HEK293 (cell line): ENCODE results near the gene RYR2.

Experiments
- CTCF ChIA-PET: fragments of 350-600 bp; formaldehyde crosslinking; extraction: SDS; loops from one replicate; lab custom pipeline; 2021; ENCODE audit warnings: antibody characterized with exemption; lab: Yijun Ruan, JAX
- POLR2A ChIA-PET: fragments of 300-600 bp; formaldehyde crosslinking; extraction: SDS; loops from one replicate; lab custom pipeline; 2020; ENCODE audit warnings: antibody characterized with exemption, inconsistent platforms; lab: Yijun Ruan, JAX
- H3K27ac ChIP-seq: fragments of 200-500 bp; sonication (Bioruptor generic); 2 replicates; pipeline ENCODE4 v1.5.1; 2014; ENCODE audit warnings: low read depth, low read length, control low read depth, inconsistent platforms; ENCODE audit errors: extremely low read depth
- H3K36me3 ChIP-seq, 2 experiments: fragments of 200-500 bp in 1 of 2; sonication (Bioruptor generic) in 1 of 2; 1 replicate in 1 of 2; 2 replicates in 1 of 2; pipeline ENCODE4 v1.5.1; 2014 to 2017; ENCODE audit warnings: inconsistent platforms in 2 of 2, low read length in 2 of 2; ENCODE audit not compliant: control insufficient read depth in 2 of 2, insufficient read depth in 1 of 2
- H3K4me1 ChIP-seq: fragments of 200-500 bp; sonication (Bioruptor generic); 2 replicates; pipeline ENCODE4 v1.5.1; 2014; ENCODE audit warnings: mild to moderate bottlenecking, low read length, inconsistent platforms; ENCODE audit not compliant: control insufficient read depth, insufficient read depth
- H3K4me3 ChIP-seq: 2 replicates; pipeline ENCODE4 v1.5.1; 2011; ENCODE audit warnings: low read depth, mild to moderate bottlenecking, control low read depth, low read length, moderate library complexity
- H3K9me3 ChIP-seq: fragments of 200-500 bp; sonication (Bioruptor generic); 2 replicates; pipeline ENCODE4 v1.5.1; 2014; ENCODE audit warnings: low read depth, low read length, inconsistent platforms; ENCODE audit not compliant: control insufficient read depth, insufficient read depth
- BCL11A ChIP-seq: fragments of 450-650 bp; formaldehyde crosslinking; IDR thresholded peaks from 2 replicates; pipeline ENCODE4 v1.5.1; 2016; ENCODE audit warnings: low read depth, missing biosample characterization, missing genetic modification characterization
- BCL11B ChIP-seq: fragments of 450-650 bp; formaldehyde crosslinking; IDR thresholded peaks from 2 replicates; pipeline ENCODE4 v1.5.1; 2016; ENCODE audit warnings: low read depth, missing biosample characterization, missing genetic modification characterization
- GLI2 ChIP-seq: fragments of 450-650 bp; formaldehyde crosslinking; IDR thresholded peaks from 2 replicates; pipeline ENCODE4; 2017; ENCODE audit warnings: missing biosample characterization, missing genetic modification characterization, low read depth, borderline replicate concordance
- GLI4 ChIP-seq: fragments of 450-650 bp; formaldehyde crosslinking; IDR thresholded peaks from 2 replicates; pipeline ENCODE4 v1.5.1; 2016; ENCODE audit warnings: missing biosample characterization, missing genetic modification characterization
- ZBTB17 ChIP-seq: fragments of 450-650 bp; formaldehyde crosslinking; IDR thresholded peaks from 2 replicates; pipeline ENCODE4 v1.5.1; 2016; ENCODE audit warnings: missing biosample characterization, missing genetic modification characterization
- ZBTB48 ChIP-seq: fragments of 450-650 bp; formaldehyde crosslinking; IDR thresholded peaks from 2 replicates; pipeline ENCODE4 v1.5.1; 2016; ENCODE audit warnings: missing biosample characterization, missing genetic modification characterization
- ZNF366 ChIP-seq: fragments of 450-650 bp; formaldehyde crosslinking; conservative IDR thresholded peaks from 2 replicates; pipeline ENCODE4 v1.5.1; 2016; ENCODE audit warnings: missing biosample characterization, missing genetic modification characterization
- ZNF521 ChIP-seq: fragments of 450-650 bp; formaldehyde crosslinking; IDR thresholded peaks from 2 replicates; pipeline ENCODE4 v1.5.1; 2017; ENCODE audit warnings: missing biosample characterization, mild to moderate bottlenecking, missing genetic modification characterization
- ZNF560 ChIP-seq: fragments of 450-650 bp; formaldehyde crosslinking; IDR thresholded peaks from 2 replicates; pipeline ENCODE4 v1.5.1; 2017; ENCODE audit warnings: missing biosample characterization, missing genetic modification characterization, borderline replicate concordance
- ZSCAN30 ChIP-seq: fragments of 450-650 bp; IDR thresholded peaks from 2 replicates; pipeline ENCODE4 v1.5.1; 2018; ENCODE audit warnings: missing biosample characterization, mild to moderate bottlenecking, missing genetic modification characterization, moderate library complexity
- ZXDB ChIP-seq: fragments of 450-650 bp; formaldehyde crosslinking; IDR thresholded peaks from 2 replicates; pipeline ENCODE4 v1.5.1; 2016; ENCODE audit warnings: missing biosample characterization, missing genetic modification characterization
- TF ChIP-seq, protein P1 (sequence below): fragments of 450-650 bp; formaldehyde crosslinking; IDR thresholded peaks from 2 replicates; pipeline ENCODE4 v1.5.1; 2017; ENCODE audit warnings: missing biosample characterization, missing genetic modification characterization
- TF ChIP-seq, protein P2 (sequence below): IDR thresholded peaks from 2 replicates; pipeline ENCODE4 v1.6.1; 2011; ENCODE audit warnings: mild to moderate bottlenecking, low read depth, low read length, borderline replicate concordance
- TF ChIP-seq, protein P3 (sequence below): fragments of 450-650 bp; IDR thresholded peaks from 2 replicates; pipeline ENCODE4 v1.5.1; 2018; ENCODE audit warnings: missing biosample characterization, mild to moderate bottlenecking, missing genetic modification characterization
- TF ChIP-seq, protein P4 (sequence below): fragments of 450-650 bp; formaldehyde crosslinking; IDR thresholded peaks from 2 replicates; pipeline ENCODE4 v1.5.1; 2016; ENCODE audit warnings: missing biosample characterization, missing genetic modification characterization

The RYR2 gene

DNA sequence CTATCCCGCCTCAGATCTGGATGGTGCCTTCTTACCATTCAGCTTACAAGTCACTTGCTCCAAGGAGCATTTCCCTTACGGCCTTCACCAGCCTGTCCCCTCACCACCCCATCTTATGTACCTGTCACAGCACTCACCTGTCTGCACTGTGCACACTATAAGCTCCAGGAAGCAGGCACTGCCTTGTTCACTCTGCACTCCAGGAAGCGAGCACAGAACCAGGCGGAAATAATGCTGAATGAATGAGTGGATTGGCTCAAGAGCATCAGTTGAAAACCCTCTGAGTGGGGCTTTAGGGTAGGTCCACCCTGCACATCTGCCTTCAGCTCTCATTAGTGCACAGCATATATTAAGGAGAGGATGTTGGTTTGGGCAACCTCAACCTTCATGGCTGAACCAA is 8.9 kb upstream of the RYR2 start:
- no peaks in the 10 kb centered on the region for H3K9me3 ChIP-seq
- CTCF ChIA-PET = interaction anchor here (0.5 to 1.8 kb wide), 5 partner anchors 9 to 1618 kb away, joined by 3 to 4 read pairs (median 3); partner anchors contain the start of gene RYR2
- peaks cover 10% of the 10 kb centered on the region; the same call in 1 of the 2 replicates for H3K4me1 ChIP-seq
- no peaks in the 10 kb centered on the region for H3K36me3 ChIP-seq
- no peak overlapping the region for H3K4me3 ChIP-seq
- POLR2A ChIA-PET = interaction anchor here (3.3 kb wide), 1 partner anchor 10 kb away, joined by 28 read pairs; the partner anchor contains the start of gene RYR2
- TF ChIP-seq GLI2 (tag by site-specific recombination) = no peak
- peak; percentile 66; the same call in 1 of the 2 replicates for TF ChIP-seq ZBTB17
- H3K27ac ChIP-seq = no peak overlapping the region

DNA sequence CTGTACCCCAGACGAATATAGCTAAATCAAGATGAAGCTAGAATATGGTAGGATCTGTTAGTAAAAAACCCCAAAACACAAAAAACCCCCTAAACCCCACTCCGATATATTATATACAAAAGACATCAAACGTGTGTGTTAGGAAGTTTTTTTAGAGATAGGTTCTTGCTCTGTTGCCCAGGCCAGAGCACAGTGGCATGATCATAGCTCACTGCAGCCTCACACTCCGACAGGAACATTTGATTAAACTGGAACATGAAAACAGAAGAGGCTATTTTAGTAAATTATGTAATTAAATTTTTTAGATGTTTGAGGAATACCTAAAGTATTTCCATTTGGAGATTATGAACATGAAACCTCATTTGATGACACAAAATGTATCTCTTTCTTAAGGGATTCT is 8.2 kb upstream of the RYR2 start:
- Histone ChIP-seq H3K27ac (no peak overlapping the region), H3K4me1 (peaks cover 10% of the 10 kb centered on the region; the same call in 1 of the 2 replicates), H3K4me3 (no peak overlapping the region), H3K36me3 (no peaks in the 10 kb centered on the region), H3K9me3 (no peaks in the 10 kb centered on the region)
- CTCF ChIA-PET = interaction anchor here (0.7 to 1.8 kb wide), 4 partner anchors 8 to 90 kb away, joined by 3 to 5 read pairs (median 4); partner anchors contain the start of gene RYR2
- no peak for TF ChIP-seq ZSCAN30
- TF ChIP-seq, protein P1, sequence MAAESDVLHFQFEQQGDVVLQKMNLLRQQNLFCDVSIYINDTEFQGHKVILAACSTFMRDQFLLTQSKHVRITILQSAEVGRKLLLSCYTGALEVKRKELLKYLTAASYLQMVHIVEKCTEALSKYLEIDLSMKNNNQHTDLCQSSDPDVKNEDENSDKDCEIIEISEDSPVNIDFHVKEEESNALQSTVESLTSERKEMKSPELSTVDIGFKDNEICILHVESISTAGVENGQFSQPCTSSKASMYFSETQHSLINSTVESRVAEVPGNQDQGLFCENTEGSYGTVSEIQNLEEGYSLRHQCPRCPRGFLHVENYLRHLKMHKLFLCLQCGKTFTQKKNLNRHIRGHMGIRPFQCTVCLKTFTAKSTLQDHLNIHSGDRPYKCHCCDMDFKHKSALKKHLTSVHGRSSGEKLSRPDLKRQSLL (tag by site-specific recombination) = no peak
- TF ChIP-seq BCL11A (tag by site-specific recombination) = no peak
- no peak for TF ChIP-seq ZBTB48 (tag by site-specific recombination)
- no peak for TF ChIP-seq ZNF560 (tag by site-specific recombination)
- TF ChIP-seq ZXDB = no peak
- TF ChIP-seq, protein P2, sequence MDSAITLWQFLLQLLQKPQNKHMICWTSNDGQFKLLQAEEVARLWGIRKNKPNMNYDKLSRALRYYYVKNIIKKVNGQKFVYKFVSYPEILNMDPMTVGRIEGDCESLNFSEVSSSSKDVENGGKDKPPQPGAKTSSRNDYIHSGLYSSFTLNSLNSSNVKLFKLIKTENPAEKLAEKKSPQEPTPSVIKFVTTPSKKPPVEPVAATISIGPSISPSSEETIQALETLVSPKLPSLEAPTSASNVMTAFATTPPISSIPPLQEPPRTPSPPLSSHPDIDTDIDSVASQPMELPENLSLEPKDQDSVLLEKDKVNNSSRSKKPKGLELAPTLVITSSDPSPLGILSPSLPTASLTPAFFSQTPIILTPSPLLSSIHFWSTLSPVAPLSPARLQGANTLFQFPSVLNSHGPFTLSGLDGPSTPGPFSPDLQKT = no peak
- TF ChIP-seq, protein P3, sequence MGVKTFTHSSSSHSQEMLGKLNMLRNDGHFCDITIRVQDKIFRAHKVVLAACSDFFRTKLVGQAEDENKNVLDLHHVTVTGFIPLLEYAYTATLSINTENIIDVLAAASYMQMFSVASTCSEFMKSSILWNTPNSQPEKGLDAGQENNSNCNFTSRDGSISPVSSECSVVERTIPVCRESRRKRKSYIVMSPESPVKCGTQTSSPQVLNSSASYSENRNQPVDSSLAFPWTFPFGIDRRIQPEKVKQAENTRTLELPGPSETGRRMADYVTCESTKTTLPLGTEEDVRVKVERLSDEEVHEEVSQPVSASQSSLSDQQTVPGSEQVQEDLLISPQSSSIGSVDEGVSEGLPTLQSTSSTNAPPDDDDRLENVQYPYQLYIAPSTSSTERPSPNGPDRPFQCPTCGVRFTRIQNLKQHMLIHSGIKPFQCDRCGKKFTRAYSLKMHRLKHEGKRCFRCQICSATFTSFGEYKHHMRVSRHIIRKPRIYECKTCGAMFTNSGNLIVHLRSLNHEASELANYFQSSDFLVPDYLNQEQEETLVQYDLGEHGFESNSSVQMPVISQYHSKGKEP = no peak
- no peak for TF ChIP-seq ZNF521 (tag by site-specific recombination)
- TF ChIP-seq GLI4 = no peak
- TF ChIP-seq, protein P4, sequence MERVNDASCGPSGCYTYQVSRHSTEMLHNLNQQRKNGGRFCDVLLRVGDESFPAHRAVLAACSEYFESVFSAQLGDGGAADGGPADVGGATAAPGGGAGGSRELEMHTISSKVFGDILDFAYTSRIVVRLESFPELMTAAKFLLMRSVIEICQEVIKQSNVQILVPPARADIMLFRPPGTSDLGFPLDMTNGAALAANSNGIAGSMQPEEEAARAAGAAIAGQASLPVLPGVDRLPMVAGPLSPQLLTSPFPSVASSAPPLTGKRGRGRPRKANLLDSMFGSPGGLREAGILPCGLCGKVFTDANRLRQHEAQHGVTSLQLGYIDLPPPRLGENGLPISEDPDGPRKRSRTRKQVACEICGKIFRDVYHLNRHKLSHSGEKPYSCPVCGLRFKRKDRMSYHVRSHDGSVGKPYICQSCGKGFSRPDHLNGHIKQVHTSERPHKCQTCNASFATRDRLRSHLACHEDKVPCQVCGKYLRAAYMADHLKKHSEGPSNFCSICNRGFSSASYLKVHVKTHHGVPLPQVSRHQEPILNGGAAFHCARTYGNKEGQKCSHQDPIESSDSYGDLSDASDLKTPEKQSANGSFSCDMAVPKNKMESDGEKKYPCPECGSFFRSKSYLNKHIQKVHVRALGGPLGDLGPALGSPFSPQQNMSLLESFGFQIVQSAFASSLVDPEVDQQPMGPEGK (tag by site-specific recombination) = no peak
- POLR2A ChIA-PET = interaction anchor here (3.3 kb wide), 1 partner anchor 9 kb away, joined by 28 read pairs; the partner anchor contains the start of gene RYR2

DNA sequence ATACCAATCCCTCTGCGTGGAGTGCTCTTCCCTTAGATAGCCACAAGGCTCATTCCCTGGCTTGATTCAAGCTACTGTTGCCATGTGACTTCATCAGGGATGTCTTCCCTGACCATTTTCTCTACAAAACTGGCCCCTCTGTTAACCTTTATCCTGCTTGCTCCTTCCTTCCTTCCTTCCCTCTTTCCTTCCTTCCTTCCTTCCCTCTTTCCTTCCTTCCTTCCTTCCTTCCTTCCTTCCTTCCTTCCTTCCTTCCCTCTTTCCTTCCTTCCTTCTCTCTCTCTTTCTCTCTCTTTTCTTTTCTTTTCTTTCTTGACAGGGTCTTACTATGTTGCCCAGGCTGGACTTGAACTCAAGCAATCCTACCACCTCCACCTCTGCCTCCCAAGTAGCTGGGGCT is 6.2 kb upstream of the RYR2 start:
- no peak for TF ChIP-seq BCL11B (tag by site-specific recombination)
- peak; percentile 88 for TF ChIP-seq ZNF366 (tag by site-specific recombination)
- ChIA-PET POLR2A (no interaction called here), CTCF (no interaction called here)
- H3K9me3 ChIP-seq = no peaks in the 10 kb centered on the region
- H3K4me1 ChIP-seq = peaks cover 10% of the 10 kb centered on the region; the same call in 1 of the 2 replicates
- no peak overlapping the region for H3K27ac ChIP-seq
- H3K4me3 ChIP-seq = no peak overlapping the region
- H3K36me3 ChIP-seq = no peaks in the 10 kb centered on the region
